ENCODE measurements around the gene ACP1.

The ACP1 gene

DNA sequence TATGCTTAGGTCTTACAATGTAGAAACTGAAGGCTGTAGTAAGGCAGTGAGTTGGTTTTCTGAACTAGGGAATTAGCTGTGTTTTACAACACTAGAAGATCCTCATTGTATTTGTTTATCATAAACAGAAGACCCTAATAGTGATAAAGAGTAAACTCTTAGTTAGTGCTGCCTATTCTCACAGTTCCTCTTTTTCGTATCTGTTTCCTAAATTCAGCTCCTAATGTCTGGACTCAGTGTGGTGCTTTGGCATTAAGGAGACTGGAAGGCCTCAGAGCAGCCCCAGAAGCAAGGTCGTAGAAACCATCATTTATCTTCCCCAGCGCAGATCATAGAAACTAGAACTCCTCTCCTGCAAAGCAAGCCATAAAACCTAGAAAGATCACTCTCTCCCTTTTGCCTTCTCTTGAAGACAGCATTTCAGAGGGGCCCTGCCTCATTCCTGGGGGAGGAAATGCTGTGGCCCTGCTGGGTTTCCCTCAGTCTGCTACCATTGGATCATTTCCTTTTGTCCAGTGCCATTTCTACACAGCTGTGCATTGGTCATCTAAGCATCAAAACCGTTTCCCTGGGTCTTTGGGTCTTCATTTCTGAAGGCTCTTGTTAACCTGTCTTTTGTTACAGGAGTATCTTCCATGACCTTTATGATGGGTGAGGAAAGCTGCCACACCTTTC is 4.7 kb downstream of the ACP1 start:
- H3K9me2 ChIP-seq (ENCODE audit: low read depth, low read length): no peaks in the 10 kb centered on the region
- peaks cover 96% of the 10 kb centered on the region for H3K79me2 ChIP-seq (ENCODE audit: insufficient read depth, low read length)
- no peak overlapping the region for H3K9ac ChIP-seq (ENCODE audit: low read length)
- TF ChIP-seq EZH2 (IDR thresholded peaks at IDR 0.05; ENCODE audit: borderline replicate concordance, low read length): no peak
- TF ChIP-seq, protein P1, sequence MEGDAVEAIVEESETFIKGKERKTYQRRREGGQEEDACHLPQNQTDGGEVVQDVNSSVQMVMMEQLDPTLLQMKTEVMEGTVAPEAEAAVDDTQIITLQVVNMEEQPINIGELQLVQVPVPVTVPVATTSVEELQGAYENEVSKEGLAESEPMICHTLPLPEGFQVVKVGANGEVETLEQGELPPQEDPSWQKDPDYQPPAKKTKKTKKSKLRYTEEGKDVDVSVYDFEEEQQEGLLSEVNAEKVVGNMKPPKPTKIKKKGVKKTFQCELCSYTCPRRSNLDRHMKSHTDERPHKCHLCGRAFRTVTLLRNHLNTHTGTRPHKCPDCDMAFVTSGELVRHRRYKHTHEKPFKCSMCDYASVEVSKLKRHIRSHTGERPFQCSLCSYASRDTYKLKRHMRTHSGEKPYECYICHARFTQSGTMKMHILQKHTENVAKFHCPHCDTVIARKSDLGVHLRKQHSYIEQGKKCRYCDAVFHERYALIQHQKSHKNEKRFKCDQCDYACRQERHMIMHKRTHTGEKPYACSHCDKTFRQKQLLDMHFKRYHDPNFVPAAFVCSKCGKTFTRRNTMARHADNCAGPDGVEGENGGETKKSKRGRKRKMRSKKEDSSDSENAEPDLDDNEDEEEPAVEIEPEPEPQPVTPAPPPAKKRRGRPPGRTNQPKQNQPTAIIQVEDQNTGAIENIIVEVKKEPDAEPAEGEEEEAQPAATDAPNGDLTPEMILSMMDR (IDR thresholded peaks at IDR 0.05; ENCODE audit: low read length): no peak
- H3K4me3 ChIP-seq (ENCODE audit: low read depth, low read length, poor library complexity, severe bottlenecking): no peak overlapping the region
- no peaks in the 10 kb centered on the region for H3K9me3 ChIP-seq (ENCODE audit: low read length)
- peaks cover 63% of the 10 kb centered on the region for H3K36me3 ChIP-seq (ENCODE audit: insufficient read depth, low read length)
- H2AFZ ChIP-seq (ENCODE audit: low read length): no peak overlapping the region
- H3K27ac ChIP-seq (ENCODE audit: low read depth, low read length, poor library complexity, severe bottlenecking): no peak overlapping the region
- peaks cover 53% of the 10 kb centered on the region for H3K4me1 ChIP-seq (ENCODE audit: insufficient read depth, low read length, severe bottlenecking)
- no peaks in the 10 kb centered on the region for H3F3A ChIP-seq (ENCODE audit: insufficient read depth, low read length)
- H4K20me1 ChIP-seq (ENCODE audit: insufficient read depth, low read length): no peaks in the 10 kb centered on the region
- H3K4me2 ChIP-seq (ENCODE audit: low read length): no peak overlapping the region; the same call in 1 of the 2 replicates
- no peaks in the 10 kb centered on the region for H3K27me3 ChIP-seq (ENCODE audit: insufficient read depth, low read length)

DNA sequence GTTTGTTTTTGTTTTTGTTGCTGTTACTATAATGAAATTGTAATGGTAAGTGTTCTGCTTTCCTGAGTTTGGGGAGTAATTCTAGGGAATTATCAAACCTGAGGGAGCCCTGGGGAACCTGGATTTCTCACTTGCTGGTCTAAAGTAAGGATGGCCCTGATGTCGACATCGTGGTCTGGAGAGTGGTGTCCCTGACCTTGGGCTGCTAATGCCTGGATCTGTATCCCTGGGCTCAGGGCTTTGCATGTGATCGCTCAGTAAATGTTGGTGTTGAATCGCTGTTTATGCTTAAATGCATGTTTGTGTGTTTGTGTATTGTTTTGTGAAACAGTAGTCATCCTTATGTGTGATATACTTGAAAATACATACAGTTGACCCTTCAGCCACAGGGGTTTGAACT is 6.1 kb downstream of the ACP1 start:
- H3K4me2 ChIP-seq (ENCODE audit: low read length): no peak overlapping the region
- no peaks in the 10 kb centered on the region for H3K27me3 ChIP-seq (ENCODE audit: insufficient read depth, low read length)
- no peaks in the 10 kb centered on the region for H3K9me2 ChIP-seq (ENCODE audit: low read depth, low read length)
- H3K9me3 ChIP-seq (ENCODE audit: low read length): no peaks in the 10 kb centered on the region
- no peaks in the 10 kb centered on the region for H3F3A ChIP-seq (ENCODE audit: insufficient read depth, low read length)
- H3K79me2 ChIP-seq (ENCODE audit: insufficient read depth, low read length): peaks cover 93% of the 10 kb centered on the region
- H2AFZ ChIP-seq (ENCODE audit: low read length): no peak overlapping the region
- no peak for TF ChIP-seq EZH2 (IDR thresholded peaks at IDR 0.05; ENCODE audit: borderline replicate concordance, low read length)
- TF ChIP-seq, protein P1 (IDR thresholded peaks at IDR 0.05; ENCODE audit: low read length): no peak
- H3K4me1 ChIP-seq (ENCODE audit: insufficient read depth, low read length, severe bottlenecking): peaks cover 47% of the 10 kb centered on the region
- H3K27ac ChIP-seq (ENCODE audit: low read depth, low read length, poor library complexity, severe bottlenecking): no peak overlapping the region
- H3K9ac ChIP-seq (ENCODE audit: low read length): no peak overlapping the region
- H4K20me1 ChIP-seq (ENCODE audit: insufficient read depth, low read length): no peaks in the 10 kb centered on the region
- H3K4me3 ChIP-seq (ENCODE audit: low read depth, low read length, poor library complexity, severe bottlenecking): no peak overlapping the region
- peaks cover 77% of the 10 kb centered on the region for H3K36me3 ChIP-seq (ENCODE audit: insufficient read depth, low read length)

DNA sequence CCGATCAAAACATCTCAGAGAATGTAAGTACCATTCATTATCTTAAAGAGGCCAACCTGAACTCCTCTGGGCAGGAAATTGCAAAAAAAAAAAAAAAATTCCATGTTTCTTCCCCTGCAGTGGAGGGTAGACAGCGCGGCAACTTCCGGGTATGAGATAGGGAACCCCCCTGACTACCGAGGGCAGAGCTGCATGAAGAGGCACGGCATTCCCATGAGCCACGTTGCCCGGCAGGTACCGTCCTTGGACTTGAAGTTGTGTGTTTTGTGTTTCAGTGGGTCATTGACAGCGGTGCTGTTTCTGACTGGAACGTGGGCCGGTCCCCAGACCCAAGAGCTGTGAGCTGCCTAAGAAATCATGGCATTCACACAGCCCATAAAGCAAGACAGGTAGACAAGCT is 7.2 kb downstream of the ACP1 start:
- no peak overlapping the region for H3K9ac ChIP-seq (ENCODE audit: low read length)
- no peak overlapping the region for H3K4me3 ChIP-seq (ENCODE audit: low read depth, low read length, poor library complexity, severe bottlenecking)
- H3K79me2 ChIP-seq (ENCODE audit: insufficient read depth, low read length): peaks cover 83% of the 10 kb centered on the region
- no peaks in the 10 kb centered on the region for H3K27me3 ChIP-seq (ENCODE audit: insufficient read depth, low read length)
- no peak overlapping the region for H2AFZ ChIP-seq (ENCODE audit: low read length)
- peaks cover 78% of the 10 kb centered on the region for H3K36me3 ChIP-seq (ENCODE audit: insufficient read depth, low read length)
- H3K4me1 ChIP-seq (ENCODE audit: insufficient read depth, low read length, severe bottlenecking): peaks cover 37% of the 10 kb centered on the region
- no peak overlapping the region for H3K27ac ChIP-seq (ENCODE audit: low read depth, low read length, poor library complexity, severe bottlenecking)
- TF ChIP-seq EZH2 (IDR thresholded peaks at IDR 0.05; ENCODE audit: borderline replicate concordance, low read length): no peak
- TF ChIP-seq, protein P1 (IDR thresholded peaks at IDR 0.05; ENCODE audit: low read length): no peak
- no peak overlapping the region for H3K4me2 ChIP-seq (ENCODE audit: low read length)
- no peaks in the 10 kb centered on the region; the same call in 1 of the 2 replicates for H4K20me1 ChIP-seq (ENCODE audit: insufficient read depth, low read length)
- no peaks in the 10 kb centered on the region for H3K9me2 ChIP-seq (ENCODE audit: low read depth, low read length)
- H3K9me3 ChIP-seq (ENCODE audit: low read length): no peaks in the 10 kb centered on the region
- H3F3A ChIP-seq (ENCODE audit: insufficient read depth, low read length): no peaks in the 10 kb centered on the region
